HCT116 (cell line): Measurements from ENCODE around the gene PSMA6. TPM values are rescaled to one million over a fixed set of nuclear protein-coding genes. Genes with fewer than 3 reads are reported as not detected.

Experiments used
- ATAC-seq: fragments of 200-7000 bp; cut with Tn5 transposase; 2 replicates; pipeline ENCODE4 v1.9.1; 2020; ENCODE audit warnings: mild to moderate bottlenecking, moderate library complexity
- BruUV-seq: library from RNA; stranded (reverse); fragments of 400-500 nt; replicated peaks from 2 replicates; lab custom pipeline; 2021; lab: Mats Ljungman, UMichigan
- CTCF ChIA-PET: fragments of 300-600 bp; sonication (Branson Sonifier 250); formaldehyde crosslinking; loops from one replicate; lab custom pipeline; 2021; ENCODE audit warnings: antibody characterized with exemption; lab: Charles Lee
- POLR2A ChIA-PET: fragments of 300-600, 350-600 bp; sonication (Branson Sonifier 250); formaldehyde crosslinking; loops from one replicate; lab custom pipeline; 2021; ENCODE audit warnings: antibody characterized with exemption; lab: Charles Lee
- RAD21 ChIA-PET, 2 experiments: fragments of 300-600 bp; sonication (Branson Sonifier 250); formaldehyde crosslinking; loops; one replicate each; lab custom pipeline; 2023; ENCODE audit warnings: low total read pairs in 2 of 2; ENCODE audit not compliant: uncharacterized antibody in 2 of 2, unreplicated experiment in 2 of 2, low non-redundant PET in 1 of 2; lab: Charles Lee
- DNase-seq: peaks from one replicate; pipeline ENCODE4 v3.0.0-alpha.2; 2010; ENCODE audit warnings: low read depth, low spot score
- H2AFZ ChIP-seq: fragments of 200-600 bp; shearing (Covaris generic), sonication (generic); 2 replicates; pipeline ENCODE4 v1.6.1; 2017; ENCODE audit warnings: low read depth, mixed run types, mixed read lengths, antibody characterized with exemption, low read length; ENCODE audit not compliant: poor library complexity, severe bottlenecking
- H3K27ac ChIP-seq: 2 replicates; pipeline ENCODE4 v1.5.1; 2012; ENCODE audit warnings: low read depth, low read length
- H3K27me3 ChIP-seq: fragments of 200-600 bp; sonication (generic); 2 replicates; pipeline ENCODE4 v1.6.1; 2016; ENCODE audit warnings: mixed run types, low read length, mixed read lengths; ENCODE audit not compliant: insufficient read depth
- H3K36me3 ChIP-seq, 2 experiments: fragments of 200-500 bp in 1 of 2; fragments of 200-600 bp in 1 of 2; sonication (Bioruptor generic) in 1 of 2; sonication (generic) in 1 of 2; 2 replicates each; pipeline versions ENCODE4 v1.5.1 to v1.6.1; 2014 to 2016; ENCODE audit warnings: low read length in 2 of 2, inconsistent platforms in 1 of 2, mixed read lengths in 1 of 2, mixed run types in 1 of 2; ENCODE audit not compliant: insufficient read depth in 2 of 2, control insufficient read depth in 1 of 2
- H3K4me1 ChIP-seq, 2 experiments: fragments of 200-600 bp in 1 of 2; sonication (generic) in 1 of 2; 2 replicates each; pipeline versions ENCODE4 v1.5.1 to v1.6.1; 2012 to 2017; ENCODE audit warnings: low read length in 2 of 2, inconsistent platforms in 1 of 2, mild to moderate bottlenecking in 1 of 2, mixed read lengths in 1 of 2, mixed run types in 1 of 2, moderate library complexity in 1 of 2; ENCODE audit not compliant: insufficient read depth in 2 of 2, control insufficient read depth in 1 of 2
- H3K4me2 ChIP-seq: fragments of 200-600 bp; sonication (generic); 2 replicates; pipeline ENCODE4 v1.6.1; 2017; ENCODE audit warnings: mixed run types, low read length, mixed read lengths
- H3K4me3 ChIP-seq, 2 experiments: fragments of 200-600 bp in 1 of 2; sonication (generic) in 1 of 2; replicated peaks in 1 of 2; 2 replicates each; pipeline ENCODE4 v1.5.1; 2011 to 2016; ENCODE audit warnings: low read length in 2 of 2, control low read depth in 1 of 2, low read depth in 1 of 2, mild to moderate bottlenecking in 1 of 2, mixed read lengths in 1 of 2, mixed run types in 1 of 2
- H3K79me2 ChIP-seq: fragments of 200-600 bp; sonication (generic); 2 replicates; pipeline ENCODE4 v1.6.1; 2017; ENCODE audit warnings: mild to moderate bottlenecking, mixed run types, low read length, moderate library complexity, mixed read lengths; ENCODE audit not compliant: insufficient read depth
- H3K9ac ChIP-seq: fragments of 200-600 bp; sonication (generic); 2 replicates; pipeline ENCODE4 v1.6.1; 2016; ENCODE audit warnings: low read length, mixed read lengths
- H3K9me2 ChIP-seq: fragments of 200-600 bp; sonication (generic), shearing (Covaris generic); 2 replicates; pipeline ENCODE4 v1.6.1; 2017; ENCODE audit warnings: mixed run types, mild to moderate bottlenecking, moderate library complexity; ENCODE audit not compliant: insufficient read depth
- H3K9me3 ChIP-seq, 2 experiments: fragments of 200-500 bp in 1 of 2; fragments of 200-600 bp in 1 of 2; sonication (Bioruptor generic) in 1 of 2; sonication (generic) in 1 of 2; 2 replicates each; pipeline ENCODE4 v1.6.1; 2014 to 2017; ENCODE audit warnings: low read length in 2 of 2, mixed read lengths in 2 of 2, inconsistent platforms in 1 of 2, low read depth in 1 of 2, mild to moderate bottlenecking in 1 of 2, mixed run types in 1 of 2, moderate library complexity in 1 of 2; ENCODE audit not compliant: control insufficient read depth in 1 of 2, insufficient read depth in 1 of 2
- H4K20me1 ChIP-seq: fragments of 200-600 bp; sonication (generic), shearing (Covaris generic); 2 replicates; pipeline ENCODE4 v1.6.1; 2017; ENCODE audit warnings: mixed run types, mild to moderate bottlenecking, moderate library complexity; ENCODE audit not compliant: insufficient read depth
- CBX3 ChIP-seq: IDR thresholded peaks from 2 replicates; pipeline ENCODE4 v1.6.1; 2012; ENCODE audit warnings: low read depth
- CTCF ChIP-seq, 3 experiments: fragments of 200-600 bp in 1 of 3; sonication (generic) in 1 of 3; IDR thresholded peaks in 2 of 3; conservative IDR thresholded peaks in 1 of 3; 2 replicates each; pipeline ENCODE4 v1.5.1; 2012 to 2017; ENCODE audit warnings: low read depth in 2 of 3, low read length in 2 of 3, antibody characterized with exemption in 1 of 3, borderline replicate concordance in 1 of 3, control low read depth in 1 of 3, mild to moderate bottlenecking in 1 of 3, mixed read lengths in 1 of 3, mixed run types in 1 of 3, moderate library complexity in 1 of 3; ENCODE audit not compliant: insufficient read depth in 1 of 3
- ELF1 ChIP-seq: IDR thresholded peaks from 2 replicates; pipeline ENCODE4 v1.6.1; 2012; ENCODE audit warnings: low read depth, borderline replicate concordance
- EZH2 ChIP-seq: fragments of 200-600 bp; sonication (generic); IDR thresholded peaks from 2 replicates; pipeline ENCODE4 v1.6.1; 2017; ENCODE audit warnings: antibody characterized with exemption, mixed run types
- EZH2phosphoT487 ChIP-seq: fragments of 200-600 bp; IDR thresholded peaks from 2 replicates; pipeline ENCODE4 v1.6.1; 2018; ENCODE audit warnings: antibody characterized with exemption, borderline replicate concordance
- JUND ChIP-seq: IDR thresholded peaks from 2 replicates; pipeline ENCODE4 v1.6.1; 2012
- MAX ChIP-seq: IDR thresholded peaks from 2 replicates; pipeline ENCODE4 v1.6.1; 2012
- POLR2AphosphoS5 ChIP-seq: IDR thresholded peaks from 2 replicates; pipeline ENCODE4 v1.6.1; 2011; ENCODE audit warnings: mild to moderate bottlenecking, low read depth, low read length, moderate library complexity
- RAD21 ChIP-seq: IDR thresholded peaks from 2 replicates; pipeline ENCODE4 v1.6.1; 2012; ENCODE audit warnings: low read depth, mild to moderate bottlenecking
- REST ChIP-seq: IDR thresholded peaks from 2 replicates; pipeline ENCODE4 v1.6.1; 2012; ENCODE audit warnings: low read depth
- SIN3A ChIP-seq: IDR thresholded peaks from 2 replicates; pipeline ENCODE4 v1.6.1; 2012; ENCODE audit warnings: low read depth
- SP1 ChIP-seq: IDR thresholded peaks from 2 replicates; pipeline ENCODE4 v1.6.1; 2012; ENCODE audit warnings: low read depth
- SRF ChIP-seq: IDR thresholded peaks from 2 replicates; pipeline ENCODE4 v1.6.1; 2012; ENCODE audit warnings: low read depth
- TCF7L2 ChIP-seq: IDR thresholded peaks from 2 replicates; pipeline ENCODE4 v1.7.0; 2011; ENCODE audit warnings: borderline replicate concordance, inconsistent platforms; ENCODE audit not compliant: insufficient read depth, insufficient read length; ENCODE audit errors: extremely low read depth
- YY1 ChIP-seq: IDR thresholded peaks from 2 replicates; pipeline ENCODE4 v1.6.1; 2011; ENCODE audit warnings: low read length, low read depth, moderate library complexity, mild to moderate bottlenecking; ENCODE audit not compliant: insufficient replicate concordance; ENCODE audit errors: extremely low read depth
- intact Hi-C: fragments of 100-400 bp; cut with micrococcal nuclease; formaldehyde crosslinking; loops from 2 replicates; pipeline ENCODE4 v1.10.0; 2022
- total RNA-seq: library from RNA; stranded (reverse); gene quantifications from one replicate; pipeline ENCODE4 v1.2.1, GENCODE V29; 2021; ENCODE audit not compliant: unreplicated experiment

The PSMA6 gene
- total RNA-seq, 1 experiment from 2014 or later = 194 TPM

- POLR2A ChIA-PET = no interaction called here
- intact Hi-C loops = no loop called here
- RAD21 ChIA-PET = no interaction called here
- no TSS peak for BruUV-seq
- no peaks in the 10 kb centered on the region for H4K20me1 ChIP-seq
- ATAC-seq (no peak), DNase-seq (no peak)
- no peak overlapping the region for H3K9ac ChIP-seq
- H3K27ac ChIP-seq = no peak overlapping the region
- no peaks in the 10 kb centered on the region for H3K27me3 ChIP-seq
- CTCF ChIA-PET = no interaction called here
- H3K4me2 ChIP-seq = no peak overlapping the region
- no peak overlapping the region for H3K4me3 ChIP-seq
- H3K36me3 ChIP-seq = no peaks in the 10 kb centered on the region
- no peaks in the 10 kb centered on the region for H3K9me2 ChIP-seq
- no peak for TF ChIP-seq EZH2
- TF ChIP-seq POLR2AphosphoS5 = no peak
- no peak for TF ChIP-seq MAX
- no peak for TF ChIP-seq SP1
- no peak for TF ChIP-seq TCF7L2
- no peak for TF ChIP-seq SIN3A
- TF ChIP-seq EZH2phosphoT487 = no peak
- TF ChIP-seq CBX3 = no peak
- TF ChIP-seq YY1 = no peak
- no peak for TF ChIP-seq REST
- no peak for TF ChIP-seq JUND
- TF ChIP-seq ELF1 = no peak
- TF ChIP-seq SRF = no peak
- no peak for TF ChIP-seq CTCF (IDR thresholded peaks at IDR 0.05 in 2 of 3, conservative IDR thresholded peaks at IDR 0.05 in 1 of 3; ENCODE audit: borderline replicate concordance in 1 of 3, insufficient read depth in 1 of 3, low read depth in 2 of 3, low read length in 2 of 3)
- no peak for TF ChIP-seq RAD21
- no peaks in the 10 kb centered on the region for H3K79me2 ChIP-seq
- peaks cover 12 to 22% of the 10 kb centered on the region in 2 experiments for H3K4me1 ChIP-seq
- H3K9me3 ChIP-seq = no peaks in the 10 kb centered on the region
- H2AFZ ChIP-seq = no peak overlapping the region
Observed at GRCh38 chr14:35362911-35363374, 70.8 kb downstream of the PSMA6 start.
